ENCODE measurements around the gene ITGB6. TPM values are rescaled to one million over a fixed set of nuclear protein-coding genes. Genes with fewer than 3 reads are reported as not detected.
A peak's percentile ranks its signal among the peaks of the same experiment; 100 is the strongest.

ITGB6 gene
- total RNA-seq, result 2.9 TPM
- long read RNA-seq, result 0 reads

- DNase-seq (no peak), ATAC-seq (ENCODE audit: poor library complexity) (no peak)
- intact Hi-C loops (cut with DNase I), result no loop called here
Observed at GRCh38 chr2:160199683-160200389, at the start of gene ITGB6. Gene ITGB6 (minus strand): TSS chr2:160200272. CDS start chr2:160200063, 209 bp downstream.

GRCh38 chr2:160247296-160248035, 47.4 kb upstream of the ITGB6 start:
- intact Hi-C loops (cut with DNase I), result no loop called here
- ATAC-seq (ENCODE audit: poor library complexity), result no peak
- no peak for DNase-seq

- DNase-seq (no peak), ATAC-seq (ENCODE audit: poor library complexity) (no peak)
- intact Hi-C loops (cut with DNase I), result no loop called here
Observed at GRCh38 chr2:160246356-160246755, 46.3 kb upstream of the ITGB6 start.

GRCh38 chr2:160245614-160246155, 45.6 kb upstream of the ITGB6 start:
- intact Hi-C loops (cut with DNase I), result no loop called here
- DNase-seq (no peak), ATAC-seq (ENCODE audit: poor library complexity) (no peak)

- DNase-seq (no peak), ATAC-seq (ENCODE audit: poor library complexity) (peak; percentile 45)
- intact Hi-C loops (cut with DNase I), result no loop called here
Observed at GRCh38 chr2:160242893-160243564, 43.0 kb upstream of the ITGB6 start.

GRCh38 chr2:160241251-160242137, 41.4 kb upstream of the ITGB6 start:
- ATAC-seq (ENCODE audit: poor library complexity) (peak; percentile 59), DNase-seq (no peak)
- intact Hi-C loops (cut with DNase I), result no loop called here

- no peak for DNase-seq
- intact Hi-C loops (cut with DNase I), result no loop called here
- ATAC-seq (ENCODE audit: poor library complexity), result no peak
Observed at GRCh38 chr2:160239436-160239835, 39.4 kb upstream of the ITGB6 start.

- DNase-seq (no peak), ATAC-seq (ENCODE audit: poor library complexity) (peak; percentile 43)
- intact Hi-C loops (cut with DNase I), result no loop called here
Observed at GRCh38 chr2:160238392-160238791, 38.3 kb upstream of the ITGB6 start.

GRCh38 chr2:160232905-160233475, 32.9 kb upstream of the ITGB6 start:
- ATAC-seq (ENCODE audit: poor library complexity), result no peak
- no peak for DNase-seq
- intact Hi-C loops (cut with DNase I), result no loop called here

GRCh38 chr2:160229591-160229990, 29.5 kb upstream of the ITGB6 start:
- intact Hi-C loops (cut with DNase I), result no loop called here
- ATAC-seq (ENCODE audit: poor library complexity), result no peak
- DNase-seq, result no peak

GRCh38 chr2:160228141-160228917, 28.3 kb upstream of the ITGB6 start:
- ATAC-seq (ENCODE audit: poor library complexity), result no peak

GRCh38 chr2:160227293-160227915, 27.3 kb upstream of the ITGB6 start:
- DNase-seq, result no peak
- intact Hi-C loops (cut with DNase I), result no loop called here
- ATAC-seq (ENCODE audit: poor library complexity), result no peak

More at GRCh38 chr2:160228141-160228917, 28.3 kb upstream of the ITGB6 start:
- DNase-seq, result no peak
- intact Hi-C loops (cut with DNase I), result no loop called here

- intact Hi-C loops (cut with DNase I), result no loop called here
- DNase-seq, result no peak
- ATAC-seq (ENCODE audit: poor library complexity), result no peak
Observed at GRCh38 chr2:160226367-160226766, 26.3 kb upstream of the ITGB6 start.

- intact Hi-C loops (cut with DNase I), result no loop called here
- DNase-seq (no peak), ATAC-seq (ENCODE audit: poor library complexity) (no peak)
Observed at GRCh38 chr2:160225722-160226121, 25.6 kb upstream of the ITGB6 start.

GRCh38 chr2:160224507-160224906, 24.4 kb upstream of the ITGB6 start:
- intact Hi-C loops (cut with DNase I), result no loop called here
- no peak for ATAC-seq (ENCODE audit: poor library complexity)
- DNase-seq, result no peak

GRCh38 chr2:160224060-160224459, 24.0 kb upstream of the ITGB6 start:
- ATAC-seq (ENCODE audit: poor library complexity) (no peak), DNase-seq (no peak)
- intact Hi-C loops (cut with DNase I), result no loop called here

GRCh38 chr2:160223560-160223959, 23.5 kb upstream of the ITGB6 start:
- intact Hi-C loops (cut with DNase I), result no loop called here
- ATAC-seq (ENCODE audit: poor library complexity) (no peak), DNase-seq (no peak)

All from Right ventricle myocardium superior (tissue), 1 donor.